GM13977 (cell line): ENCODE results near the gene SOX13.

Experiments used
- DNase-seq: peaks from one replicate; pipeline ENCODE4 v3.0.0; 2012; ENCODE audit warnings: low spot score
- in situ Hi-C: fragments of 300-500 bp; cut with MboI; formaldehyde crosslinking; loops from one replicate; pipeline ENCODE4 v1.12.0; 2022; ENCODE audit warnings: low sequenced_read_pairs, low pct_unique_long_range_greater_than_20kb, mixed read lengths, inconsistent platforms; ENCODE audit not compliant: unreplicated experiment
- TF ChIP-seq, protein P1 (sequence below): IDR thresholded peaks from 2 replicates; pipeline ENCODE4 v1.5.1; 2012; ENCODE audit warnings: mild to moderate bottlenecking, control low read depth; ENCODE audit not compliant: insufficient read depth; ENCODE audit errors: extremely low read depth, missing control alignments

SOX13 gene

DNA sequence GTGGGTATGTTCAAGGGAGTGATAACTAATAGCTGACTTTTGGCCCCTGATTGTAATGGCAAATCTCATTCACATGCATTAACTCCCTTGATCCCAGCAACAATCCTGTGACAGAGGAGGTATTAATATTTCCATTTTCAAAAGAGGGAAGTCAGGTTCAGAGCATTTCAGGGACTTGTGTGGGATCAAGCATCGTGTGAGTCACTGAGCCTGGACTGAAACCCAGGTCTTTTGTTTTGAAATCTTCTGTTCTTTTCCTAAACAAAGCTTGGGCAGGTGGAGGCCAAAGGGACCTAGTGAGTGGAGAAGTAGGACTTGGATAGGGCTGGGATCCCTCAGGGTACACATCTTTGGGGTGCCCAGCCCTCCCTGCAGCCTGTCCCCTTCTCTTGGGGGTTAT, 41.0 kb downstream of the SOX13 start:
- no peak for DNase-seq
- TF ChIP-seq, protein P1, sequence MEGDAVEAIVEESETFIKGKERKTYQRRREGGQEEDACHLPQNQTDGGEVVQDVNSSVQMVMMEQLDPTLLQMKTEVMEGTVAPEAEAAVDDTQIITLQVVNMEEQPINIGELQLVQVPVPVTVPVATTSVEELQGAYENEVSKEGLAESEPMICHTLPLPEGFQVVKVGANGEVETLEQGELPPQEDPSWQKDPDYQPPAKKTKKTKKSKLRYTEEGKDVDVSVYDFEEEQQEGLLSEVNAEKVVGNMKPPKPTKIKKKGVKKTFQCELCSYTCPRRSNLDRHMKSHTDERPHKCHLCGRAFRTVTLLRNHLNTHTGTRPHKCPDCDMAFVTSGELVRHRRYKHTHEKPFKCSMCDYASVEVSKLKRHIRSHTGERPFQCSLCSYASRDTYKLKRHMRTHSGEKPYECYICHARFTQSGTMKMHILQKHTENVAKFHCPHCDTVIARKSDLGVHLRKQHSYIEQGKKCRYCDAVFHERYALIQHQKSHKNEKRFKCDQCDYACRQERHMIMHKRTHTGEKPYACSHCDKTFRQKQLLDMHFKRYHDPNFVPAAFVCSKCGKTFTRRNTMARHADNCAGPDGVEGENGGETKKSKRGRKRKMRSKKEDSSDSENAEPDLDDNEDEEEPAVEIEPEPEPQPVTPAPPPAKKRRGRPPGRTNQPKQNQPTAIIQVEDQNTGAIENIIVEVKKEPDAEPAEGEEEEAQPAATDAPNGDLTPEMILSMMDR: no peak
- in situ Hi-C loops: no loop called here

DNA sequence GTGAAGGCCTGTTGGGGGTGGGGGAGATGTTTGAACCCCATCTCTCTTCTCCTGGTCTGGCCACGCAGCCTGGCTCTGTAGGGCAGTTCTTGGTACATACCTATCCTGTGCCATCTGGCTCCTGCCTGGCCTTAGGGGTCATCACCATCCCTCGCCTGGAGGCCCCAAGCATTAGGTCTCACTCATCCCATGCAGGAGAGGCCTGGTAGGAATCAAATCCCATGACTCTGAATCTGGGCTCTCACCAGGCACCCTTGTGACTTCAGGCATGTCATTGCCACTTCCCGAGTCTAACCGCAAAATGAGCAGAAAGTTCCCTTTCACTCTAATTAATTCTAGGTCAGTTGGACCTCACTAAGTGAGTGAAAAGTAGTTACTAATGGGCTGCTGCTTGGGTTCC, 41.7 kb downstream of the SOX13 start:
- no peak for DNase-seq
- TF ChIP-seq, protein P1: no peak
- in situ Hi-C loops: no loop called here

DNA sequence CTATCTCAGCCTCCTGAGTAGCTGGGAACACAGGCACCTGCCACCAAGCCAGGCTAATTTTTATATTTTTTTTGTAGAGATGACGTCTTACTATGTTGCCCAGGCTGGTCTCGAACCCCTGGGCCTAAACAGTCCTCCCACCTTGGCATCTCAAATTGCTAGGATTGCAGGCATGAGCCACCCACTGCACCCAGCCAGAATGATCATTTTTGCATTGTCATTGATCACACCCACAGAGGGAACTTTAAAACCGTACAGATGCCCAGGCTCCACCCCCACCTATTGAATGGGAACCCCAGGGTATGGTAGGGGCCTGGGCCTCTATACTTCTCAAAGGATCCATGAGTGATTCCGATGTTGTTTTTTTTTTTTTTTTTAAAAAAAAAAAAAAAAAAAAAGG, 42.2 kb downstream of the SOX13 start:
- in situ Hi-C loops: no loop called here
- TF ChIP-seq, protein P1: no peak
- DNase-seq: no peak

DNA sequence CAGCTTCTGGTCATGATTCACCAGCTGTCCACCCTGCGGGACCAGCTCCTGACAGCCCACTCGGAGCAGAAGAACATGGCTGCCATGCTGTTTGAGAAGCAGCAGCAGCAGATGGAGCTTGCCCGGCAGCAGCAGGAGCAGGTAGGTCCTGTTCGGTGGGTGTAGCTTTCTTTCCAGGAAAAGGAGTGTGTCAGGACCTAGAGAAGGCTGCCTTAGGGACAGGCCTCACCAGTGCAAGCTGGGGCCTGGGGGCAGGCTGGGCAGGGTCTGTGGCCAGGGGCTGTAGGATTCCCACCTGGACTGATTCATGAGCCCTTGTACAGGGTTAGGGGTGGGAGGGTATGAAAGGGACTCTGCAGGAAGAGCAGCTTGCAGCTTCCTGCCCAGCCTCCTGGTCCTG, 43.6 kb downstream of the SOX13 start:
- in situ Hi-C loops: no loop called here

DNA sequence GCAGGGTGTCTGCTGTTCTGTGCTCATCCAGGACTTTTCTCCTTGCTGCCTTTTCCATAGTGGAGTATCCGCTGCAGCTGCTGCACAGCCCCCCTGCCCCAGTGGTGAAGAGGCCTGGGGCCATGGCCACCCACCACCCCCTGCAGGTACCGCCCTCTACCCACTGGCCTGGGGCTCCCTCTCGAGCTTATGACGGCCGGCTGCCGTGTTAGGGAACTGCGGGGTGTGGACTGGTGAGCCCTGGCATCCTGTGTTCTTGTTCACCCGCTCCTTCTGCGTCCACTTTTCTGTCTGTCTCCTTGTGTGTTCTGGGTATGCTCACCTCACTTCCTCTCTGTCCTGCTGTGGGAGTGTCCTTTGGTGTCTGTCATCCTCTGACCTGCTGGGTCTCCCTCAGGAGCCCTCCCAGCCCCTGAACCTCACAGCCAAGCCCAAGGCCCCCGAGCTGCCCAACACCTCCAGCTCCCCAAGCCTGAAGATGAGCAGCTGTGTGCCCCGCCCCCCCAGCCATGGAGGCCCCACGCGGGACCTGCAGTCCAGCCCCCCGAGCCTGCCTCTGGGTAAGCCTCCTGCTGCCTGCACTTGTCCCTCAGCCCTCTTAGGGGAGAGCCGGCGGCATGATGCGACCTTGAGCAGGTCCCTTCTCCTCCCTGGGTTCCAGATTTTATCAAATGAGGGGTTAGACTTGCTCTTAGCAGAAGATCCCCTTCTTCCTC, 49.1 kb downstream of the SOX13 start:
- DNase-seq: no peak
- in situ Hi-C loops: loop anchor here (10.0 kb wide), 1 partner anchor 257 kb away; the partner anchor contains the start of gene SNRPE
- TF ChIP-seq, protein P1: no peak

More for the DNA sequence above, 43.6 kb downstream of the SOX13 start:
- DNase-seq: no peak
- TF ChIP-seq, protein P1: no peak

DNA sequence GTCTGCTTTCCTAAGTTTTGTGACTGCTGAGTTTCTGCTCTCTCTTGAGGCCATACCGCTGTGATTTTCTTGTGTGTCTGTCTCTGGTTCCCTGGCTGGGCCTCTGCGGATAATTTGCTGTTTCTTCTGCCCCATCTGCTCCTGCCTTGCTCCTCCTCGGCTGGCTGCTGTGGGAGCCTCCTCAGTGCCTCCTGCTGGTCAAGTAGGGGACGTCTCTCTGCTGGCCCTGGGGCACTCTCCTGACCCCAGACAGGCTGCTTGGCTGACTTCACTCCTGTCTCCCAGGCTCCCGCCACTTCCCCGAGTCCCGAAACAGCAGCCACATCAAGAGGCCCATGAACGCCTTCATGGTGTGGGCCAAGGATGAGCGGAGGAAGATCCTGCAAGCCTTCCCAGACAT, 50.5 kb downstream of the SOX13 start:
- TF ChIP-seq, protein P1: no peak
- in situ Hi-C loops: loop anchor here (10.0 kb wide), 1 partner anchor 259 kb away; the partner anchor contains the start of gene SNRPE
- peak; percentile 52 for DNase-seq
